GM10266 (cell line): ENCODE results near the gene TOB1.

ENCODE experiments used
- DNase-seq: peaks from one replicate; pipeline ENCODE4 v3.0.0; 2012; ENCODE audit errors: extremely low spot score
- CTCF ChIP-seq: IDR thresholded peaks from 2 replicates; pipeline ENCODE4 v1.5.1; 2012; ENCODE audit warnings: mild to moderate bottlenecking, low read depth; ENCODE audit not compliant: control insufficient read depth, insufficient read depth; ENCODE audit errors: missing control alignments

The TOB1 gene

GRCh38 chr17:50834429-50835300 is 31.5 kb downstream of the TOB1 start:
- TF ChIP-seq CTCF, result no peak
- DNase-seq, result no peak

GRCh38 chr17:50833510-50834428 is 32.4 kb downstream of the TOB1 start:
- DNase-seq, result no peak
- no peak for TF ChIP-seq CTCF

- no peak for DNase-seq
- TF ChIP-seq CTCF, result no peak
Observed at GRCh38 chr17:50832864-50833381, 33.2 kb downstream of the TOB1 start.

GRCh38 chr17:50832267-50832863 is 33.8 kb downstream of the TOB1 start:
- DNase-seq, result no peak
- TF ChIP-seq CTCF, result no peak

- no peak for DNase-seq
- TF ChIP-seq CTCF, result no peak
Observed at GRCh38 chr17:50831471-50831928, 34.7 kb downstream of the TOB1 start.

GRCh38 chr17:50830994-50831393 is 35.2 kb downstream of the TOB1 start:
- no peak for DNase-seq
- no peak for TF ChIP-seq CTCF
